Measurements from ENCODE around the gene DHFR.

DNA sequence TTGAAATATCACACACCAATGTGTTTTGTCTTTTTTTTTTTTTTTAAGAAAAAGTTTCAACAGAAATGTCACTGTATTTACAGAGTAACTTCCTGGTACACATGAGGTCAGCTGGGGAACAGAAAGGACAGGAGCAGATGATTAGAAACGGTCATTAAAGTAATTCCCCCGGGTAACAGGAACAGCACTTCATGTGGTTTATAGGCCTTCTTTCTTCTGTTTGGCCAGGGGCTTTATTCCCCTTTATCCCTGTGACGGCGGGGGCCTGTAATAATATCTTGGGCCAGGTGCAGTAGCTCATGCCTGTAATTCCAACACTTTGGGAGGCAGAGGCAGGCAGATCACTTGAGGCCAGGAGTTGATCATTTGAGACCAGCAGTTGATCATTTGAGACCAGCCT lies 30.8 kb downstream of the DHFR start:
- TF ChIP-seq, protein P1, sequence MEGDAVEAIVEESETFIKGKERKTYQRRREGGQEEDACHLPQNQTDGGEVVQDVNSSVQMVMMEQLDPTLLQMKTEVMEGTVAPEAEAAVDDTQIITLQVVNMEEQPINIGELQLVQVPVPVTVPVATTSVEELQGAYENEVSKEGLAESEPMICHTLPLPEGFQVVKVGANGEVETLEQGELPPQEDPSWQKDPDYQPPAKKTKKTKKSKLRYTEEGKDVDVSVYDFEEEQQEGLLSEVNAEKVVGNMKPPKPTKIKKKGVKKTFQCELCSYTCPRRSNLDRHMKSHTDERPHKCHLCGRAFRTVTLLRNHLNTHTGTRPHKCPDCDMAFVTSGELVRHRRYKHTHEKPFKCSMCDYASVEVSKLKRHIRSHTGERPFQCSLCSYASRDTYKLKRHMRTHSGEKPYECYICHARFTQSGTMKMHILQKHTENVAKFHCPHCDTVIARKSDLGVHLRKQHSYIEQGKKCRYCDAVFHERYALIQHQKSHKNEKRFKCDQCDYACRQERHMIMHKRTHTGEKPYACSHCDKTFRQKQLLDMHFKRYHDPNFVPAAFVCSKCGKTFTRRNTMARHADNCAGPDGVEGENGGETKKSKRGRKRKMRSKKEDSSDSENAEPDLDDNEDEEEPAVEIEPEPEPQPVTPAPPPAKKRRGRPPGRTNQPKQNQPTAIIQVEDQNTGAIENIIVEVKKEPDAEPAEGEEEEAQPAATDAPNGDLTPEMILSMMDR (conservative IDR thresholded peaks at IDR 0.05) = no peak
- no peak for TF ChIP-seq ZFX (IDR thresholded peaks at IDR 0.05)
